GM19025 (cell line): Measurements from ENCODE around the gene ATP11B.

Source experiments
- ATAC-seq: cut with Tn5 transposase; IDR thresholded peaks from one replicate; pipeline ENCODE4 v1.9.1; 2021; ENCODE audit warnings: mild to moderate bottlenecking, low read depth, moderate library complexity; ENCODE audit not compliant: unreplicated experiment

The ATP11B gene

GRCh38 chr3:182941719-182942118 lies 148.4 kb downstream of the ATP11B start:
- no peak for ATAC-seq

GRCh38 chr3:182947888-182948287 lies 154.6 kb downstream of the ATP11B start:
- ATAC-seq: no peak

- ATAC-seq: no peak
Observed at GRCh38 chr3:182948305-182948704, 155.0 kb downstream of the ATP11B start.

GRCh38 chr3:182949688-182950087 lies 156.4 kb downstream of the ATP11B start:
- no peak for ATAC-seq

GRCh38 chr3:182954553-182955235 lies 161.4 kb downstream of the ATP11B start:
- ATAC-seq: peak; percentile 95

- ATAC-seq: no peak
Observed at GRCh38 chr3:182957226-182957625, 163.9 kb downstream of the ATP11B start.

GRCh38 chr3:182957676-182958266 lies 164.5 kb downstream of the ATP11B start:
- no peak for ATAC-seq

- no peak for ATAC-seq
Observed at GRCh38 chr3:182959474-182960350, 166.4 kb downstream of the ATP11B start.

GRCh38 chr3:182962166-182962565 lies 168.9 kb downstream of the ATP11B start:
- no peak for ATAC-seq

GRCh38 chr3:182964179-182964578 lies 170.9 kb downstream of the ATP11B start:
- ATAC-seq: no peak

GRCh38 chr3:182965861-182966366 lies 172.6 kb downstream of the ATP11B start:
- ATAC-seq: no peak

GRCh38 chr3:182967218-182968204 lies 174.2 kb downstream of the ATP11B start:
- ATAC-seq: peak; percentile 51

- ATAC-seq: no peak
Observed at GRCh38 chr3:182969277-182969676, 176.0 kb downstream of the ATP11B start.

GRCh38 chr3:182969853-182970252 lies 176.5 kb downstream of the ATP11B start:
- no peak for ATAC-seq

GRCh38 chr3:182970811-182971418 lies 177.6 kb downstream of the ATP11B start:
- no peak for ATAC-seq
